A673 (cell line): ENCODE measurements around the gene TMEFF2.

Experiments
- CTCF ChIP-seq: fragments of 300-800, 200-600 bp; sonication (generic); conservative IDR thresholded peaks from 2 replicates; pipeline ENCODE4 v1.5.1; 2017; ENCODE audit warnings: low read depth, mild to moderate bottlenecking, antibody characterized with exemption, low read length, moderate library complexity, mixed read lengths
- EZH2 ChIP-seq: fragments of 200-600 bp; sonication (generic); IDR thresholded peaks from 2 replicates; pipeline ENCODE4 v1.6.1; 2017; ENCODE audit warnings: borderline replicate concordance, low read depth, mild to moderate bottlenecking, mixed read lengths, antibody characterized with exemption, low read length; ENCODE audit not compliant: poor library complexity, severe bottlenecking

- no peak for TF ChIP-seq CTCF
- no peak for TF ChIP-seq EZH2
Measured at GRCh38 chr2:191954451-191954850, 240.3 kb downstream of the TMEFF2 start.
